ENCODE results near the gene PDIA6.
"Not testable (repeated sequence)": the region's sequence is repeated elsewhere in the genome, so short reads cannot be mapped to it uniquely, and the experiment has no call there.

Gene PDIA6

DNA sequence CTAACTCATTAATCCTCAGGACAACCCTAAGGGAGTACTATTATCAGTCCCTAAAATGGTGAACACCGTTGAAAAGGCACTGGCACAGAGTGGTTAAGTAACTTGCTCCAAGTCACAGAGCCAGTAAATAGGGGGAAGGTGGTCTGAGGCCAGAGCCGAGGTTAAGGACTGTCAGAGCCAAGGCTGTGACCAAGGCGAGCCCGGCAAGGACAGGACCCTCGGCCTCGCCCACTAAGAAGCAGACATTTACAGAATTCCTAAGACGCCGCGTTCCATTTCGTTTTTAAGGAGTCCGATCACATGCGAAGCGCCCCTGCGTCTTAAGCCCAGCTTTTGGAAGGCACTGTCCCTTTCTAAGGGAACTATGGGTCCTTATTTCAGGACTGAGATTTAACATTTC lies 1.1 kb downstream of the PDIA6 start:
- no peak for TF ChIP-seq CTCF (conservative IDR thresholded peaks at IDR 0.05; ENCODE audit: control insufficient read depth, insufficient read depth, low read depth, low read length)
- H3K4me3 ChIP-seq (ENCODE audit: control insufficient read depth, low read depth, low read length): peak overlapping the region; percentile 85
- peak; percentile 18 for DNase-seq (ENCODE audit: low read depth)

DNA sequence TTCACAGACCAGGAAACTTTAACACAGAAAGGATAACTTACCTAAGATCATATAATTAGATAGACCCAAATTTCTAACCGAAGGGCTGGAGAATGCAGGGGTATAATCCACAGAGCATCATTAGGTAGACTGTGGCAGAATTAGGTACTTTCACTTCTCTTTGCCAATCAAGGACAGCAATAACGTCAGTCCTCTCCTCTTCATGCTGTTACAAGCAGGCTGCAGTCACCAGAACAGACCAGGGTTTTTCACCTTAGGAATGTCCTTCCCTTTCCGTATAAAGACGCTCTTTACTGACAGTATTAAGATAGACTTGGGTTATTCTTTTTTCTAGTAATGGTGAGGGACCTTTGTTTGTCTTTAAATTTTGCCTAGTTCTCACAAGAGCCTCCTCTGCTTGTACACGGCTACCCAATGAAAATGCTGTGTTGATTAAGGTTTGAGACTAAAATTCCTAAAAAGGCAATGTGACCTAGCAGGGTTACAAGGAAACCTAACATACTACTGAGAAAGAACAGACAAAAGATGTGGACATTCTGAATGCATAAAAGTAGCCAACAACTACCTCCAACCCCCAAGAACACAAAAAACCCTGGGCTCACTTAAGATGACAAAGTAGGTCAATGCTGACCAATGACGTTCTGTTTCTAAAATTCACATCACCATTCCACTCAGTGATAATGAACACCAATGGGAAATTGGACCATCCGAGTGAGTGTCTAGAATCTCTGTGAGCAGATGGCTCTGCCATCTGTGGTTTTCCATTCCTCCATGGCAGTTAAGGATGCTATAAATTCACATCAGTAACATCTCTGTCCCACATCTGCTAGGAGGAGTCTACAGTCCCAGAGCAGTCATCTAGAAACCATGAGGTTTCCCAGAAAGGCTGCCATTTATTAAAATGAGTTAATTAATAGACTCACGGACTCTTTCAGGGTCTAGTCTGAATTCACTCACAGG lies 2.1 kb downstream of the PDIA6 start:
- no peak for TF ChIP-seq CTCF (conservative IDR thresholded peaks at IDR 0.05; ENCODE audit: control insufficient read depth, insufficient read depth, low read depth, low read length)
- peak; percentile 31 for DNase-seq (ENCODE audit: low read depth)
- H3K4me3 ChIP-seq (ENCODE audit: control insufficient read depth, low read depth, low read length): peak overlapping the region; percentile 85

DNA sequence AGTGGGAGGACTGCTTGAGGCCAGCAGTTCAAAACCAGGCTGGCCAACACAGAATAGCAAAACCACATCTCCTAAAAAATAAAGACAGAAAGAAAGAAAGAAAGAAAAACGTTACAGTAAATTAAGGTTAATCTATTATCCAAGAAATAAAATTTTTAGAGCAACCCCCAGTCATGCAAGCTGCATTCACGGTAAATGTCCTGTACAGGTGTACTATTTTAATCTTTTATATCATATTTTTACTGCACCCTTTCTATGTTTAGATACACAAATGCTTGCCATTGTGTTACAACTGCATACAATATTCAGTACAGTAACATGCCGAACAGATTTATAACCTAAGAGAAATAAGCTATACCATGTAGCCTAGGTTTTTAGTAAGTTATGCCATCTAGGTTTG lies 6.0 kb downstream of the PDIA6 start:
- H3K4me3 ChIP-seq (ENCODE audit: control insufficient read depth, low read depth, low read length): no peak overlapping the region
- TF ChIP-seq CTCF (conservative IDR thresholded peaks at IDR 0.05; ENCODE audit: control insufficient read depth, insufficient read depth, low read depth, low read length): no peak
- DNase-seq (ENCODE audit: low read depth): no peak

DNA sequence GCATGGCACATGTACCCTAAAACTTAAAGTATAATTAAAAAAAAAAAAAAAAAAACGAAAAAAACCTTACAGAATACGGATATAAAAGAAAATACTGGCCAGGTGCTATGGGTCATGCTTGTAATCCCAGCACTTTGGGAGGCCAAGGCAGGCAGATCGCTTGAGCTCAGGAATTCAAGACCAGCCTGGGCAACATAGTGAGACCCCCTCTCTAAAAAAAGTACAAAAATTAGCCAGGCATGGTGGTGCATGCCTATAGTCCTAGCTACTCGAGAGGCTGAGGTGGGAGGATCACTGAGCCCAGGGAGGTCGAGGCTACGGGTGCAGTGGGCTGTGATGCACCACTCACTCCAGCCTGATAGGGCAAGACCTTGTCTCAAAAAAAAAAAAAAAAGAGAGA lies 6.6 kb downstream of the PDIA6 start:
- not testable (repeated sequence) for DNase-seq (ENCODE audit: low read depth)

GRCh38 chr2:10802657-10803056 lies 9.9 kb downstream of the PDIA6 start:
- TF ChIP-seq CTCF (conservative IDR thresholded peaks at IDR 0.05; ENCODE audit: control insufficient read depth, insufficient read depth, low read depth, low read length): no peak
- DNase-seq (ENCODE audit: low read depth): no peak
- H3K4me3 ChIP-seq (ENCODE audit: control insufficient read depth, low read depth, low read length): no peak overlapping the region

More for the DNA sequence above, 6.6 kb downstream of the PDIA6 start:
- not testable (repeated sequence) for H3K4me3 ChIP-seq (ENCODE audit: control insufficient read depth, low read depth, low read length)

DNA sequence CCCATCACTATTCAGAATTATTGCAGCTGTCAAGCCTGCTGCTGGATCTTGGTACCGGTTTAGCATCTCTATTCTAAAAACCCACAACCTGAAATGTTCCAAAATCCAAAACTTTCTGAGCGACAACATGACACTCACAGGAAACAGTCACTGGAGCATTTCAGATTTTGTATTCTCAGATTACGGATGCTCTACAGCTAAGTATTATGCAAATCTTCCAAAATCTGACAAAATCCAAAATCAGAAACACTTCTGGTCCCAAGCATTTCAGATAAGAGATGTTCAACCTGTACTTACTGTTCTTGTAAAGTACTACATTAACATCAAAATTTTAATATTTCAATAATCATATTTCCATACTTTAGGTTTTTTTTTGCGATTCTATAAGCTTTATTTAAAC lies 12.4 kb downstream of the PDIA6 start:
- DNase-seq (ENCODE audit: low read depth): no peak
- no peak for TF ChIP-seq CTCF (conservative IDR thresholded peaks at IDR 0.05; ENCODE audit: control insufficient read depth, insufficient read depth, low read depth, low read length)
- no peak overlapping the region for H3K4me3 ChIP-seq (ENCODE audit: control insufficient read depth, low read depth, low read length)

DNA sequence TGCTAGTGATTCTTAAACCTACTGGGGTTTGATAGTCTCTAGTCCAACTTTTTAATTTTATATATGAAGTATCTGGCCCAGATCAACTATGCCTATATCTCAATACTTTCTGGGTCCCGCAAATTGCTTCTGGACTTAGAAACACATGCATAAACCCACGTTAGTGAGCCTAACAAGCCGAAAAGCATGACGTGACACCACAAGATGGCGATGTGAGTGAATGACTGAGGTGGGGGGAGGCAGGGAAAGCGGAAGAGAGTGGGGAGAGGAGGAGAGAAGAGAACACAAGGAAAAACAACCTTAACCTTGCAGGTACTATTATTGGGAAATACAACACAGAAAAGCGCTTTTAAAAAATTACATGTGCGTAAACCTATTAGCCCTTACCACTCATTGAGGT lies 13.8 kb downstream of the PDIA6 start:
- DNase-seq (ENCODE audit: low read depth): peak; percentile 14
- no peak for TF ChIP-seq CTCF (conservative IDR thresholded peaks at IDR 0.05; ENCODE audit: control insufficient read depth, insufficient read depth, low read depth, low read length)
- H3K4me3 ChIP-seq (ENCODE audit: control insufficient read depth, low read depth, low read length): no peak overlapping the region
